Gastrocnemius medialis (tissue), 4 donors: ENCODE results near the gene NECTIN1.

ENCODE experiments used
- CTCF ChIP-seq, 5 experiments: fragments of 450-650 bp in 3 of 5; fragments of 200-600 bp in 2 of 5; sonication (generic) in 2 of 5; IDR thresholded peaks in 4 of 5; conservative IDR thresholded peaks in 1 of 5; 1 replicate in 4 of 5; 2 replicates in 1 of 5; pipeline ENCODE4 v1.5.1; 2016 to 2019; ENCODE audit warnings: antibody characterized with exemption in 5 of 5, mild to moderate bottlenecking in 3 of 5, moderate library complexity in 3 of 5
- POLR2A ChIP-seq, 2 donors: fragments of 450-650 bp; IDR thresholded peaks; one replicate each; pipeline ENCODE4 v1.6.1; 2017; ENCODE audit warnings: antibody characterized with exemption in 2 of 2, mild to moderate bottlenecking in 2 of 2, moderate library complexity in 2 of 2

GRCh38 chr11:119697882-119698281, 31.1 kb downstream of the NECTIN1 start:
- TF ChIP-seq CTCF (IDR thresholded peaks at IDR 0.05 in 4 of 5, conservative IDR thresholded peaks at IDR 0.05 in 1 of 5) (no peak), POLR2A (IDR thresholded peaks at IDR 0.05) (no peak)
